ENCODE measurements around the gene UBAC2.

- TF ChIP-seq CHD2 (IDR thresholded peaks at IDR 0.05; ENCODE audit: low read length) (no peak), CTCF (IDR thresholded peaks at IDR 0.05; ENCODE audit: control extremely low read depth in 1 of 3, insufficient read depth in 1 of 3, low read depth in 1 of 3, low read length in 3 of 3) (peak; percentile 45 to 60 (median 46); a peak in 3 of 4 replicates)
Measured at GRCh38 chr13:99367663-99368448, 167.2 kb downstream of the UBAC2 start.
